GM21526 (cell line): ENCODE measurements around the gene ZCCHC2.

Experiments used
- ATAC-seq: cut with Tn5 transposase; IDR thresholded peaks from one replicate; pipeline ENCODE4 v1.9.1; 2021; ENCODE audit warnings: moderate library complexity; ENCODE audit not compliant: unreplicated experiment, low FRiP score

ZCCHC2 gene

GRCh38 chr18:62537042-62537894, 14.4 kb downstream of the ZCCHC2 start:
- ATAC-seq, result no peak

GRCh38 chr18:62537946-62538345, 15.1 kb downstream of the ZCCHC2 start:
- ATAC-seq, result no peak

GRCh38 chr18:62538881-62539280, 16.1 kb downstream of the ZCCHC2 start:
- ATAC-seq, result no peak

GRCh38 chr18:62539284-62540165, 16.7 kb downstream of the ZCCHC2 start:
- no peak for ATAC-seq

- ATAC-seq, result no peak
Measured at GRCh38 chr18:62543021-62543420, 20.2 kb downstream of the ZCCHC2 start.

GRCh38 chr18:62545098-62545497, 22.3 kb downstream of the ZCCHC2 start:
- ATAC-seq, result no peak

DNA sequence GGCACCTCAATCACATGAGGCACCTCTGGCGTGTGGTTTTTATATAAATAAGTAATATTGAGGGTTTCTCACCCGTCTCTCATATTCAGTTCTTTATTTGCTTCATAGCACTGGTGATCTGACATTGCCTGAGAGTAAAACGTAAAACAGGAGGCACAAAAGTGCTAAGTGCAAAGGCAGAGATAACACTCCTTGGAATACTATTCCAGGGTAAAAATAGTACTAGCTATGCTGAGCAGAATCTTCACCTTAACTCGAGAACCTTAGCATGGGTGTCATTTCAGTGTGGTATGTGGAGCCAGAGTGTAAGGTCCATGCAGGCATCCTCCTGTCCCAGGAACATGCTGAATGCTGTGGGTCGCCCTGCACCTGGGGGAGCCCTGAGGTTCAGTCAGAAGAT, 26.9 kb downstream of the ZCCHC2 start:
- ATAC-seq, result no peak

GRCh38 chr18:62550746-62551145, 27.9 kb downstream of the ZCCHC2 start:
- no peak for ATAC-seq

- no peak for ATAC-seq
Measured at GRCh38 chr18:62551972-62552513, 29.2 kb downstream of the ZCCHC2 start.

GRCh38 chr18:62554061-62554815, 31.4 kb downstream of the ZCCHC2 start:
- no peak for ATAC-seq

DNA sequence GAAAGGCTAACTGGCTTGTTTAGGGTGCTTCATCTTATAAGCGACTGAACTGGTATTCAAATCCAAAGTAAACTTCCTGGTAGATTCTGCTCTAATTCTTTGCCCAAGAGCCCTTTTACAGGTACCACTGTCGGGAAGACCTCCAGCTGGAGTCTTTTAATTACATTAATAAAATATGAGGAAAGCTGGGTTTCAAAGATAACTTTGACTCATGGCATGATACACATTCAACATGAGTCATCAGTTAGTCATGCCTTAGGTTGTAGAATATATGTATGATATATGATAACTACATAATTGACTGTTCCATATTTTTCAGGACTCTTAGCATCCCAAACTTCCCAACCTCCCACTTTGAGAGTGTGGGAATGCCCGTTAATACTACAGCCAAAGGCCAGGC, 32.3 kb downstream of the ZCCHC2 start:
- ATAC-seq, result no peak

DNA sequence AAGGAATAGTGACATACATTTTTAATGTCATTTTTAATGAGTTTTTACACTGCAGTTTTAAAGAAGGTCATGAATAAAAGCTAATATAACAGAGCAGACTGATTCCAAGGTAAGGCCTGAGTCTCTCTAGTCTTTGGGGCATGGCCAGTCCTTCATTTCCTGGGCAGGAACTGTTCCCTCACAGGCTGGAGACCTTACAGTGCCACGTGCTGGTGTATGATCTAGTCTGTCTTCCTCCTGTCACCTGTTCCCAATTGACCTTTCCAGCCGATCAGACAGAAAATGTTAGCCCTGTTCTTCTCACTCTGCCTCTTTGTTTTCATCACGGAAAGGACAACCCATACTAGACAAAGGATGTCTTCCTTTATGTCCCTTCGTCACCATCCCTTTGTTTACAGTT, 33.6 kb downstream of the ZCCHC2 start:
- no peak for ATAC-seq

DNA sequence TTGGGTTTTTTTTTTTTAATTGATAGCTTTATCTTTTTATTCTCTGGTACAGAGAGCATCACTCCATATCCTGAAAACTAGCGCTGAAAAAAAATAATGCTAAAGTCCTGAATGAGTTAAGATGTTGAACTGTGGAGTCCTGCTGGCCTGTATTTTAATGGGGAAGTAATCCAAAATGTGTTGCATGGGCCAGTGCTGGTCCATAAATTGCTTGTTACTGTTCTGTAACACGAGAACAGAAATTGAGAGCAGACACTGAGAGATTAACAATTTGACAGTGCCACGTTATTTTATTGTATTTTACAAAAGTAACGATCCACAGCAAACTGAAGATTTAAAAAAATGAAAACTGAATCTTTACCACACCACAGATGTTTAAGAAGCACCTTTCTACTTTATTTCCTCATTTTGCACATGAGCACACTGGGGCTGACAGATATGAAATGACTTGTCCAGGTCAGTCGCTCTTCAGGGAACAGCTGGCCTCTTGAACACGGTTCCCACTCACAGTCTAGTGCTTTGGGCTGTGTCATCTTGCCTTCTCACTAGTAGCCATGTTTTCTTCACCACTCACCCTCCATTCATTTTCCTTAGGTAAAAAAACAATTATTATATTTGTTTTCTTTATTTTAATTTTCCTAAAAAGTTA, 35.3 kb downstream of the ZCCHC2 start:
- ATAC-seq, result peak; percentile 47

GRCh38 chr18:62564044-62564443, 41.2 kb downstream of the ZCCHC2 start:
- no peak for ATAC-seq

- no peak for ATAC-seq
Measured at GRCh38 chr18:62566199-62566598, 43.4 kb downstream of the ZCCHC2 start.

GRCh38 chr18:62566818-62567217, 44.0 kb downstream of the ZCCHC2 start:
- ATAC-seq, result no peak

DNA sequence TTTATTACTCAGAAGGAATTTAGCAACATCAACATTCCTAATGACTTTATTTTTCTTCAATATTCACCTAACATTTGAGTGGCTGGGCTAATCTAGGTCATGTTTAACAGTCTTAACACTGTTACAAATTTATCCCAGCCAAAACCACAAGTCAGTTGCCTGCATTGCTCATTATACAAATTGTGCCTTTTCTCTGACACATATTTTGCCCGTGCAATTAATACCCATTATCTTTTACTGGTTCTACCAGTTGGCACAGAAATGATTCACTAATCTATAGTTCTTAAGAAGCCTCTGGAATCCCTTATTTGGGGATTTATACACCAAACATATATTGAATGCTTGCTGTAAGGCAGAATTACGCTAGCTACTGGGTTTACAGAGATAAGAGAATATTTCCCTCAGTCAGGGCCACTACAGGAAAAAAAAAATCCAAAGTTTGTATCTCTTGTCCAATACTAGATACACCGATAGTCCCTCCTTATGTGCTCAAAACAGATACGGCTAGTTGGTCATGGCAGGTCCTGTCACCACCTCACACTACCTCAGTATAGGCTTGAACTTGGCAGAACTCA, 46.3 kb downstream of the ZCCHC2 start:
- ATAC-seq, result no peak

- ATAC-seq, result no peak
Measured at GRCh38 chr18:62571037-62571436, 48.2 kb downstream of the ZCCHC2 start.

DNA sequence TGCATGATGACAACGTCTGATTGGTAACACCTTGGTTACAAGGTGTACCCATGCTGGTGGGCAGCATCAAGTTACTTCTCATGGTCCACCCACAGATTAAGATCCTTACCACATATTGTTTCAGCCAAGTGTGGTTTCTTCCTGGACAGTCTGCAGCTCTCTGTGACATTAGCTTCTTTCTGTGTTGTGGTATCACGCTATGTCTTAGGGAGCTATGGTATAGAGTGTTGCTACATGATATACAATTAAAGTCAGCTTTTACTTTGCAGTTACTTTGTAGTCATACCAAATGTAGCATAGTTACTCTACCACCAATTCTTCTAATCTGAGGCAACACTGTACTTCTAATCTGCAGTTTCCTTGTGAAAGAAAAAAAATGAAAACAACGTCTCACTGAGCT, 48.8 kb downstream of the ZCCHC2 start:
- ATAC-seq, result no peak

DNA sequence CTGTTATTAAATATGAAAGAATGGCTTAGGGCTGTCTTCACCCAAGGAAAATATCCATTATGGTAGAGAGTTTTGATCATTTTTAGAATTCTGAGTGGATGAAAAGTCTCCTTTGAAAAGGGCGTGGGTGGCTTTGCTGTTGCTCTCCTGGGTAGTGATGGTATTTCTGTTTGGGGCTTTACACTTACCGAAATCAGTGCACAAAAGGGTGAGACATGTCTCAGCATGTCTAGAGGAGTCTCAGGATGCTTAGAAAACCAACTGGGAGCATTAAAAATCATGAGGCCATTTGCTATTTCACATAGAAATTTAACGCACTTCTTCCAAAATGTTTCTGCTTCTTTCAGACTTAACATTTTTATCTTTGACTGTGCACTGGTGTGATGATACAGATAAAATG, 49.6 kb downstream of the ZCCHC2 start:
- ATAC-seq, result no peak
